GM12892 (cell line): Measurements from ENCODE around the gene KRT222.

Source experiments
- POLR2A ChIP-seq: IDR thresholded peaks from 2 replicates; pipeline ENCODE4 v1.6.1; 2011; ENCODE audit warnings: low read depth, low read length, control low read depth
- POLR2AphosphoS5 ChIP-seq: IDR thresholded peaks from 2 replicates; pipeline ENCODE4 v1.6.1; 2011; ENCODE audit warnings: low read depth, low read length, control low read depth

DNA sequence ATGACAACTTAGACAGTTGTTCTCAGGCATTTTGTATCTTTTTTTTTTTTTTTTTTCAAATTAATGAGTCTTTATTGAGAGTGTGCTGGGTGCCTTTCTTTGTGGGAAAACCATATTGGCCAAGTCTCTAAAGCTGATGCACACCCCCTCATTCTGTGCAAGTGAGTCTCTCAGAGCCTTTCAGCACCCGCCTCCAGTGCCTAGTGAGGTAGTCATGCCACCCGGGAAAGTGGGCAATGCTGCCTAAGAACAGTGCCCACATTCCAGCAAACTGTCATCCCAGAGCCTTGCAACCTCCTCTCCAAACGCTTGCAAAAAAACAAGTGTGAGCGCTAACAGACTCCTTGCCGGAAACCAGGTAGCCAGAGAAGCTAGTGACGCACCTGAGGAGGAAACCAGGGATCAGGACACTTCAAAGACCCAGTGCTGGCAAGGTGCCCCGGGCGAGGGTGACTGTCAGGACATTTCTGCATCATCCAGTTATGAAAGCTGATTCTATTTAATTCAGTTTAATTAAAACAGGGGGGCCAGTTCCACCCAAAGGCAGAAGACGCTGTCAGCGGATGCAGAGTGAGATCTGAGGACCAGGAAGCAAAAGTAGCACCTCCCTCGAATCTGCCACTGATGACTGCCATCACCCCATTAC, 52.3 kb downstream of the KRT222 start:
- no peak for TF ChIP-seq POLR2AphosphoS5
- no peak for TF ChIP-seq POLR2A
